Effector CD4-positive, alpha-beta T cell (primary cell): ENCODE data around the gene NEDD9.

Experiments
- DNase-seq: peaks from one replicate; pipeline ENCODE4 v3.0.0-alpha.2; 2020

NEDD9 gene

DNA sequence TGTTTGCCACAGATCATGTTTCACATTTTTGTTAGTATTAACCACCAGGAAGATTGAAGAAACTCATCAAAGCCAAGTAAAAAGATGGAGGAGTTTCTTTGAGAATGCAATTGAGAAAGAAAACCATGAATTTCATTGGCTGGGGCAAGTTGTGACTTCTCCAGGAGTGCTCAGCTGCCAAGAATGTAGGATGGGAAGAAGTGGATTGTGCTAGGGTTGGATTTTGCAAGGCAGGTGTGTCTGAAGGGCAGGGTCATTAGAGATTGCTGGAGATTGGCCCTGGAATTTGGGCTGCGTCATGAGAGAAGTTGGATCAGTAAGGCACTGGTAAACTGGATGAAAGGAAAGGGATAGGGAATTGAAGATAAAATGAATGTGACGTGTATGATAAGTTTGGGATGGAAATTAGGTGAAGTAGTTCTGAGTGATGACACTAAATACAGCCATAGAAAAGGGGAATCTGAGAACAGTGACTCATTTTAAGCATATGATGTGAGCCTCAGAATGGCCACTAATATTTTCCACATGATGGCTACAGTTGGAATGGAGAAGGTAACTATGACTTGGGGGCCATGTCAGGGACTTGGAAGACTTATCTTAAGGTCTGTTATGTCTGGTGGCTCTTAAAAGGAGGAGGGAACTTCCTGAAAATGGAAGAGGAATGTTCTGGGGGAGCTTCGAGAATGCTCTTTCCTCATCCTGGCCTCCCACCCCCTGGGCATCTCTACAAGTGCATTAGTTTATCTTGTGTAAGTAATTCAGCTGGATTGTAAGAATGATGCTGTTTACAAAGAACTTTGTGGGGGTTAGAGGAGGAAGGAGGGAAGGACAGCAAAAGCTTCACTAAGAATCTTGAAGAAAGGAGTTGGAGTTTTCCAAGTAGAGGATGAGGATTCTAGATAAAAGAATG is 93.2 kb downstream of the NEDD9 start:
- no peak for DNase-seq

- no peak for DNase-seq
Observed at GRCh38 chr6:11136809-11137208, 95.7 kb downstream of the NEDD9 start.
